PFSK-1 (cell line): Measurements from ENCODE around the gene CFAP74.

Source experiments
- FOXP2 ChIP-seq: optimal IDR thresholded peaks from 2 replicates; pipeline ENCODE3; 2011; ENCODE audit warnings: borderline replicate concordance, control low read depth, inconsistent platforms; ENCODE audit not compliant: insufficient read depth; ENCODE audit errors: extremely low read length, extremely low read depth
- POLR2AphosphoS5 ChIP-seq: IDR thresholded peaks from 2 replicates; pipeline ENCODE4 v1.6.1; 2012; ENCODE audit warnings: low read depth, mild to moderate bottlenecking, control low read depth, low read length, moderate library complexity
- REST ChIP-seq, 2 experiments: IDR thresholded peaks; 2 replicates each; pipeline versions ENCODE4 v1.6.1 to v1.8.0; 2011 to 2012; ENCODE audit warnings: low read depth in 2 of 2, low read length in 2 of 2, control low read depth in 1 of 2, inconsistent platforms in 1 of 2, mild to moderate bottlenecking in 1 of 2, moderate library complexity in 1 of 2; ENCODE audit not compliant: insufficient read depth in 1 of 2
- SIN3A ChIP-seq: IDR thresholded peaks from 2 replicates; pipeline ENCODE4 v1.6.1; 2012; ENCODE audit warnings: mild to moderate bottlenecking, low read length, moderate library complexity, borderline replicate concordance; ENCODE audit not compliant: insufficient read depth
- TAF1 ChIP-seq: IDR thresholded peaks from 2 replicates; pipeline ENCODE4 v1.6.1; 2012; ENCODE audit warnings: low read length, control low read depth, borderline replicate concordance; ENCODE audit not compliant: insufficient read depth

CFAP74 gene

GRCh38 chr1:1987142-1987510, 16.5 kb downstream of the CFAP74 start:
- TF ChIP-seq TAF1 (no peak), FOXP2 (no peak), POLR2AphosphoS5 (no peak), SIN3A (no peak), REST (IDR thresholded peaks at IDR 0.05; ENCODE audit: insufficient read depth in 1 of 2, low read depth in 2 of 2, low read length in 2 of 2) (no peak)

- TF ChIP-seq SIN3A = no peak
- no peak for TF ChIP-seq POLR2AphosphoS5
- no peak for TF ChIP-seq FOXP2
- no peak for TF ChIP-seq REST (IDR thresholded peaks at IDR 0.05; ENCODE audit: insufficient read depth in 1 of 2, low read depth in 2 of 2, low read length in 2 of 2)
These were observed 17.0 kb downstream of the CFAP74 start for GRCh38 chr1:1986451-1987141.

- TF ChIP-seq POLR2AphosphoS5 (no peak), REST (IDR thresholded peaks at IDR 0.05; ENCODE audit: insufficient read depth in 1 of 2, low read depth in 2 of 2, low read length in 2 of 2) (no peak), TAF1 (no peak), SIN3A (no peak), FOXP2 (no peak)
These were observed 18.1 kb downstream of the CFAP74 start for GRCh38 chr1:1985375-1986050.

GRCh38 chr1:1984560-1985070, 19.0 kb downstream of the CFAP74 start:
- no peak for TF ChIP-seq TAF1

- TF ChIP-seq FOXP2 (no peak), POLR2AphosphoS5 (no peak), TAF1 (no peak), REST (IDR thresholded peaks at IDR 0.05; ENCODE audit: insufficient read depth in 1 of 2, low read depth in 2 of 2, low read length in 2 of 2) (no peak), SIN3A (no peak)
These were observed 21.0 kb downstream of the CFAP74 start for GRCh38 chr1:1982379-1983232.
